H9 (cell line): ENCODE results near the gene SDC4. TPM values are rescaled to one million over a fixed set of nuclear protein-coding genes. Genes with fewer than 3 reads are reported as not detected.

Experiments
- DNase-seq: peaks from one replicate; pipeline ENCODE4 v3.0.0-alpha.2; 2017
- H2AFZ ChIP-seq: one replicate; pipeline ENCODE4 v1.6.1; 2013; ENCODE audit warnings: mild to moderate bottlenecking, low read length, control low read depth, moderate library complexity
- H2AK5ac ChIP-seq: 2 replicates; pipeline ENCODE4 v1.6.1; 2013; ENCODE audit warnings: low read length, control low read depth, mixed read lengths; ENCODE audit not compliant: insufficient read length
- H2BK120ac ChIP-seq: one replicate; pipeline ENCODE4 v1.6.1; 2013; ENCODE audit warnings: low read depth, mild to moderate bottlenecking, low read length, control low read depth, inconsistent platforms; ENCODE audit not compliant: poor library complexity, severe bottlenecking
- H2BK12ac ChIP-seq: 2 replicates; pipeline ENCODE4 v1.6.1; 2013; ENCODE audit warnings: low read length, control low read depth, mixed read lengths, low read depth; ENCODE audit not compliant: insufficient read length
- H2BK15ac ChIP-seq: 2 replicates; pipeline ENCODE4 v1.6.1; 2013; ENCODE audit warnings: low read depth, low read length, control low read depth
- H2BK20ac ChIP-seq: one replicate; pipeline ENCODE4 v1.6.1; 2013; ENCODE audit warnings: low read depth, mild to moderate bottlenecking, low read length, control low read depth, inconsistent platforms; ENCODE audit not compliant: poor library complexity, severe bottlenecking
- H2BK5ac ChIP-seq: 2 replicates; pipeline ENCODE4 v1.6.1; 2013; ENCODE audit warnings: low read length, control low read depth, mixed read lengths; ENCODE audit not compliant: insufficient read length
- H3K14ac ChIP-seq: 2 replicates; pipeline ENCODE4 v1.6.1; 2013; ENCODE audit warnings: low read length, control low read depth; ENCODE audit not compliant: insufficient read depth
- H3K18ac ChIP-seq: 2 replicates; pipeline ENCODE4 v1.6.1; 2013; ENCODE audit warnings: low read depth, mild to moderate bottlenecking, mixed read lengths, low read length, control low read depth; ENCODE audit not compliant: insufficient read length
- H3K23ac ChIP-seq: 2 replicates; pipeline ENCODE4 v1.6.1; 2013; ENCODE audit warnings: low read length, control low read depth, mixed read lengths, low read depth; ENCODE audit not compliant: insufficient read length
- H3K23me2 ChIP-seq: 2 replicates; pipeline ENCODE4 v1.6.1; 2013; ENCODE audit warnings: low read depth, mild to moderate bottlenecking, mixed read lengths, low read length, control low read depth; ENCODE audit not compliant: insufficient read length, poor library complexity, severe bottlenecking
- H3K27ac ChIP-seq: 2 replicates; pipeline ENCODE4 v1.5.1; 2013; ENCODE audit warnings: low read length, control low read depth, mixed read lengths, low read depth; ENCODE audit not compliant: insufficient read length
- H3K27me3 ChIP-seq: 2 replicates; pipeline ENCODE4 v1.6.1; 2013; ENCODE audit warnings: low read length, control low read depth, inconsistent platforms; ENCODE audit not compliant: insufficient read depth
- H3K4ac ChIP-seq: 2 replicates; pipeline ENCODE4 v1.6.1; 2013; ENCODE audit warnings: low read depth, mild to moderate bottlenecking, control low read depth, inconsistent platforms, low read length, moderate library complexity
- H3K4me1 ChIP-seq: 2 replicates; pipeline ENCODE4 v1.6.1; 2013; ENCODE audit warnings: low read length, control low read depth, inconsistent platforms; ENCODE audit not compliant: insufficient read depth
- H3K4me2 ChIP-seq: 2 replicates; pipeline ENCODE4 v1.6.1; 2013; ENCODE audit warnings: low read length, control low read depth, mixed read lengths; ENCODE audit not compliant: insufficient read length, insufficient read depth
- H3K56ac ChIP-seq: 2 replicates; pipeline ENCODE4 v1.6.1; 2013; ENCODE audit warnings: low read depth, mild to moderate bottlenecking, mixed read lengths, low read length, control low read depth; ENCODE audit not compliant: insufficient read length
- H3K79me1 ChIP-seq: 2 replicates; pipeline ENCODE4 v1.6.1; 2013; ENCODE audit warnings: low read depth, mild to moderate bottlenecking, moderate library complexity, low read length, control low read depth, inconsistent platforms; ENCODE audit not compliant: insufficient read depth, poor library complexity, severe bottlenecking
- H3K79me2 ChIP-seq: 2 replicates; pipeline ENCODE4 v1.6.1; 2013; ENCODE audit warnings: low read length, control low read depth, inconsistent platforms; ENCODE audit not compliant: insufficient read depth
- H3K9ac ChIP-seq: 2 replicates; pipeline ENCODE4 v1.6.1; 2013; ENCODE audit warnings: low read length, control low read depth, mixed read lengths; ENCODE audit not compliant: insufficient read length; ENCODE audit errors: extremely low read depth
- H3K9me3 ChIP-seq: one replicate; pipeline ENCODE4 v1.6.1; 2013; ENCODE audit warnings: low read depth, low read length, inconsistent platforms; ENCODE audit not compliant: control insufficient read depth
- H3T11ph ChIP-seq: one replicate; pipeline ENCODE4 v1.6.1; 2013; ENCODE audit warnings: mild to moderate bottlenecking, low read length, control low read depth, inconsistent platforms
- H4K20me1 ChIP-seq: one replicate; pipeline ENCODE4 v1.6.1; 2013; ENCODE audit not compliant: control insufficient read depth, insufficient read length, insufficient read depth
- H4K5ac ChIP-seq: 2 replicates; pipeline ENCODE4 v1.6.1; 2013; ENCODE audit warnings: low read depth, mild to moderate bottlenecking, mixed read lengths, low read length, control low read depth; ENCODE audit not compliant: insufficient read length
- H4K8ac ChIP-seq: replicated peaks from 2 replicates; pipeline ENCODE4 v1.6.1; 2013; ENCODE audit warnings: low read length, control low read depth, mixed read lengths, low read depth; ENCODE audit not compliant: insufficient read length
- H4K91ac ChIP-seq: 2 replicates; pipeline ENCODE4 v1.6.1; 2013; ENCODE audit warnings: low read depth, mild to moderate bottlenecking, moderate library complexity, mixed read lengths, low read length, control low read depth; ENCODE audit not compliant: insufficient read length
- H3K27ac Mint-ChIP-seq, 3 experiments: 2 replicates in 2 of 3; 3 replicates in 1 of 3; pipeline ENCODE4 v1.8.0; 2020 to 2021; ENCODE audit warnings: mixed read lengths in 3 of 3, mild to moderate bottlenecking in 1 of 3, moderate library complexity in 1 of 3
- H3K27me3 Mint-ChIP-seq: 2 replicates; pipeline ENCODE4 v1.8.0; 2021; ENCODE audit warnings: low read depth, mild to moderate bottlenecking, moderate library complexity, mixed read lengths
- H3K36me3 Mint-ChIP-seq, 3 experiments: 2 replicates in 2 of 3; 3 replicates in 1 of 3; pipeline ENCODE4 v1.8.0; 2020 to 2021; ENCODE audit warnings: low read depth in 3 of 3, mixed read lengths in 3 of 3; ENCODE audit not compliant: insufficient read depth in 1 of 3
- H3K4me1 Mint-ChIP-seq, 2 experiments: 2 replicates each; pipeline ENCODE4 v1.8.0; 2020; ENCODE audit warnings: mixed read lengths in 2 of 2
- H3K4me3 Mint-ChIP-seq, 2 experiments: 2 replicates in 1 of 2; 3 replicates in 1 of 2; pipeline ENCODE4 v1.8.0; 2020 to 2021; ENCODE audit warnings: mild to moderate bottlenecking in 2 of 2, mixed read lengths in 2 of 2, moderate library complexity in 1 of 2
- H3K9me3 Mint-ChIP-seq, 2 experiments: 2 replicates in 1 of 2; 3 replicates in 1 of 2; pipeline ENCODE4 v1.8.0; 2020; ENCODE audit warnings: mild to moderate bottlenecking in 2 of 2, mixed read lengths in 2 of 2, moderate library complexity in 1 of 2
- CTCF ChIP-seq: fragments of 200-600 bp; sonication (generic); conservative IDR thresholded peaks from 3 replicates; pipeline ENCODE4 v1.8.0; 2021; ENCODE audit warnings: antibody characterized with exemption, mild to moderate bottlenecking
- WGBS: extraction: QIAGEN DNeasy Blood & Tissue Kit; methylation state at CpG from one replicate; pipeline ENCODE4 v1.1.7; 2013; ENCODE audit warnings: missing lambda C conversion rate, low lambda C conversion rate, mixed read lengths; ENCODE audit not compliant: insufficient read length; ENCODE audit errors: extremely low coverage; 5-methylcytosine and 5-hydroxymethylcytosine counted together
- total RNA-seq: library from RNA; stranded (reverse); gene quantifications from 2 replicates; pipeline ENCODE4 v1.2.1, GENCODE V29; 2021

Gene SDC4
- total RNA-seq, 1 experiment from 2014 or later = 50.7 TPM

DNA sequence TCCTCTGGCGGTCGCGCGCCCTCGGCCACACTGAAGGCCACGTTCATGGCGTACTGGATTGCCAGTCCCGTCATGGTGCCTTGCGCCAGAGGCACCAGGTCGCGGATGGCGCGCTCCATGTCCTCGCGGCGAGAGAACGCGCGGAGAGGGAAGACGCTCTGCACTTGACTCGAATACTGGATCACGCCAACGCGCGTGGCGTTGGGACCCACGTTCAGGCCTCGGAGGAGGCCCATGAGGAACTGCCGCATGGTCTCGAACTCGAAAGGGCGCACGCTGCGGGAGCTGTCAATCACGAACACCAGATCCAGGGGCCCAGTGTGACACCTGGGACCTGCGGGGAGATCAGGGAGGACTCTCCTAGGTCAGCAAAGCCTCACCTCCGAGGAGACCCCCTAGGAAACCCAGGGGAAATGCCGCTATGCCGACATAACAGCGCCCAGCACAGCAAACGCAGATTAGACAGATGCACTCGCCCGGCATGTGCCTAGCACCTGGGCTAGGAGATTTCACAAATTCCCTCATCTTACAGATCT lies 43.7 kb downstream of the SDC4 start:
- Histone ChIP-seq H2AFZ (no peak overlapping the region), H3K4ac (no peak overlapping the region), H2BK15ac (no peak overlapping the region), H3K79me2 (no peaks in the 10 kb centered on the region), H2BK120ac (no peak overlapping the region), H2AK5ac (no peak overlapping the region), H3K14ac (no peak overlapping the region), H3K4me1 (no peaks in the 10 kb centered on the region), H3K27me3 (no peaks in the 10 kb centered on the region), H2BK12ac (no peak overlapping the region), H3K9ac (no peak overlapping the region), H3T11ph (no peak overlapping the region), H3K79me1 (no peaks in the 10 kb centered on the region), H4K91ac (no peak overlapping the region), H4K8ac (no peak overlapping the region), H3K9me3 (no peaks in the 10 kb centered on the region), H4K5ac (no peak overlapping the region), H3K4me2 (no peak overlapping the region), H2BK20ac (no peak overlapping the region), H3K23ac (no peak overlapping the region), H2BK5ac (no peak overlapping the region), H4K20me1 (no peaks in the 10 kb centered on the region), H3K23me2 (peaks cover 2% of the 10 kb centered on the region), H3K18ac (no peak overlapping the region), H3K56ac (no peak overlapping the region), H3K27ac (no peak overlapping the region)
- Mint-ChIP-seq H3K27ac (peak overlapping the region in 1 of 3 experiments; percentile 83; a peak in 1 of 7 replicates), H3K27me3 (peaks cover 16% of the 10 kb centered on the region), H3K4me3 (no peak overlapping the region), H3K9me3 (no peaks in the 10 kb centered on the region; a peak in 1 of 5 replicates), H3K36me3 (no peaks in the 10 kb centered on the region), H3K4me1 (peaks cover 14 to 26% of the 10 kb centered on the region in 2 experiments)
- TF ChIP-seq CTCF = no peak
- DNase-seq = peak; percentile 27
- no CpG with 5 or more reads among the region's 43 CpGs for WGBS
